ENCODE measurements around the gene GFAP.
A peak's percentile ranks its signal among the peaks of the same experiment; 100 is the strongest.

The GFAP gene

GRCh38 chr17:44915321-44915726 is at the start of gene GFAP:
Gene GFAP (minus strand): TSS chr17:44915500. CDS start chr17:44915486, 14 bp downstream.
- H3K4me1 ChIP-seq (ENCODE audit: insufficient read depth, low read length, severe bottlenecking): peaks cover 12% of the 10 kb centered on the region
- no peaks in the 10 kb centered on the region for H3F3A ChIP-seq (ENCODE audit: insufficient read depth, low read length)
- TF ChIP-seq CTCF (IDR thresholded peaks at IDR 0.05; ENCODE audit: low read length) (no peak), EZH2 (IDR thresholded peaks at IDR 0.05; ENCODE audit: borderline replicate concordance, low read length) (no peak)
- H3K27ac ChIP-seq (ENCODE audit: low read depth, low read length, poor library complexity, severe bottlenecking): no peak within 1 kb of the TSS
- no peaks in the 10 kb centered on the region for H3K9me3 ChIP-seq (ENCODE audit: low read length)
- no peaks in the 10 kb centered on the region for H3K9me2 ChIP-seq (ENCODE audit: low read depth, low read length)
- H3K4me2 ChIP-seq (ENCODE audit: low read length): no peak within 1 kb of the TSS
- no peak within 1 kb of the TSS for H3K4me3 ChIP-seq (ENCODE audit: low read depth, low read length, poor library complexity, severe bottlenecking)
- H4K20me1 ChIP-seq (ENCODE audit: insufficient read depth, low read length): no peaks in the 10 kb centered on the region
- no peaks in the 10 kb centered on the region for H3K36me3 ChIP-seq (ENCODE audit: insufficient read depth, low read length)
- H3K9ac ChIP-seq (ENCODE audit: low read length): no peak within 1 kb of the TSS
- no peak within 1 kb of the TSS for H2AFZ ChIP-seq (ENCODE audit: low read length)
- H3K27me3 ChIP-seq (ENCODE audit: insufficient read depth, low read length): peaks cover 8% of the 10 kb centered on the region; the same call in 1 of the 2 replicates
- no peaks in the 10 kb centered on the region for H3K79me2 ChIP-seq (ENCODE audit: insufficient read depth, low read length)

- no peaks in the 10 kb centered on the region for H4K20me1 ChIP-seq (ENCODE audit: insufficient read depth, low read length)
- no peak overlapping the region; the same call in 1 of the 2 replicates for H3K4me2 ChIP-seq (ENCODE audit: low read length)
- H3K9me3 ChIP-seq (ENCODE audit: low read length): no peaks in the 10 kb centered on the region
- no peak overlapping the region for H3K27ac ChIP-seq (ENCODE audit: low read depth, low read length, poor library complexity, severe bottlenecking)
- H3F3A ChIP-seq (ENCODE audit: insufficient read depth, low read length): no peaks in the 10 kb centered on the region
- H3K79me2 ChIP-seq (ENCODE audit: insufficient read depth, low read length): no peaks in the 10 kb centered on the region
- TF ChIP-seq EZH2 (IDR thresholded peaks at IDR 0.05; ENCODE audit: borderline replicate concordance, low read length) (no peak), CTCF (IDR thresholded peaks at IDR 0.05; ENCODE audit: low read length) (peak; percentile 13; the same call in 1 of the 2 replicates)
- H3K9me2 ChIP-seq (ENCODE audit: low read depth, low read length): no peaks in the 10 kb centered on the region
- peaks cover 14% of the 10 kb centered on the region; the same call in 1 of the 2 replicates for H3K27me3 ChIP-seq (ENCODE audit: insufficient read depth, low read length)
- H3K4me1 ChIP-seq (ENCODE audit: insufficient read depth, low read length, severe bottlenecking): no peaks in the 10 kb centered on the region
- H3K36me3 ChIP-seq (ENCODE audit: insufficient read depth, low read length): no peaks in the 10 kb centered on the region
- H2AFZ ChIP-seq (ENCODE audit: low read length): no peak overlapping the region
- no peak overlapping the region for H3K4me3 ChIP-seq (ENCODE audit: low read depth, low read length, poor library complexity, severe bottlenecking)
- H3K9ac ChIP-seq (ENCODE audit: low read length): no peak overlapping the region
Measured at GRCh38 chr17:44961921-44962350, 46.6 kb upstream of the GFAP start.

GRCh38 chr17:44960691-44961090 is 45.4 kb upstream of the GFAP start:
- Histone ChIP-seq H3K9ac (ENCODE audit: low read length) (no peak overlapping the region), H3K4me3 (ENCODE audit: low read depth, low read length, poor library complexity, severe bottlenecking) (no peak overlapping the region), H4K20me1 (ENCODE audit: insufficient read depth, low read length) (no peaks in the 10 kb centered on the region), H3K9me2 (ENCODE audit: low read depth, low read length) (no peaks in the 10 kb centered on the region), H2AFZ (ENCODE audit: low read length) (no peak overlapping the region), H3F3A (ENCODE audit: insufficient read depth, low read length) (no peaks in the 10 kb centered on the region), H3K27ac (ENCODE audit: low read depth, low read length, poor library complexity, severe bottlenecking) (no peak overlapping the region), H3K36me3 (ENCODE audit: insufficient read depth, low read length) (no peaks in the 10 kb centered on the region), H3K4me1 (ENCODE audit: insufficient read depth, low read length, severe bottlenecking) (no peaks in the 10 kb centered on the region), H3K27me3 (ENCODE audit: insufficient read depth, low read length) (peaks cover 14% of the 10 kb centered on the region; the same call in 1 of the 2 replicates), H3K79me2 (ENCODE audit: insufficient read depth, low read length) (no peaks in the 10 kb centered on the region), H3K4me2 (ENCODE audit: low read length) (no peak overlapping the region), H3K9me3 (ENCODE audit: low read length) (no peaks in the 10 kb centered on the region)
- TF ChIP-seq EZH2 (IDR thresholded peaks at IDR 0.05; ENCODE audit: borderline replicate concordance, low read length) (no peak), CTCF (IDR thresholded peaks at IDR 0.05; ENCODE audit: low read length) (no peak)
